Measurements from ENCODE around the gene MT1M.

DNA sequence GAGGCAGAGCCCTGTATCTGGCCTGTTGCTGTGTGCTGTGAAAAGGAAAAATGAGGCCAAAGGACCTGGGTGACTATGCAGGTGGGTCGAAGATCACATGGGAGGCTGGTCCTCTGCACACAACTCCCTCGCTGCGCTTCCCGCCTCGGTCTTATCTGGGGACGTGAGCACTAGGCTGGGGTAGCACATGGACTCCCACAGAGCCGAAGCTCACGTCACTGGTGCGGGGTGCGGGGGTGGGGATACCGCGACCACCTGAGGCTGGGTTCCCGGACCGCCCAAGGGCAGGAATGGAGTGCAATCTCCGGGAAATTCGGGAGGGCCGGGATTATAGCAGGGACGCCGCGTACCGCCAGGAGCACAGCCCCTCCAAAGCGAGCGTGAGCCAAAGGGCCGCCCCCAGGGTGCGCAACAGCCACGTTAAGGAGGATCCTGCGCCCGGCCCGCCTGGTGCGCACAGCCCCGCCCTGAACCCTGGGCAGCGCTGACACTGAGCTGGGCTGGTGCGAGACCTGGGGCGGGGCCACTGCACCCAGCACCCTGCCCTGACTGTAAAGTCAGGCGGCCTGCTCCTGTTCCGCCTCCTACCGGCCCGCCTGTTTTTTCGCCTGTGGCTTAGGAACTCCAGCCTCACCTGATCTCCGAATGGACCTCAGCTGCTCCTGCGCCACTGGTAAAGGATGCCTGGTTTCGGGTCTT, 10.8 kb downstream of the MT1M start:
- TF ChIP-seq, protein P1, sequence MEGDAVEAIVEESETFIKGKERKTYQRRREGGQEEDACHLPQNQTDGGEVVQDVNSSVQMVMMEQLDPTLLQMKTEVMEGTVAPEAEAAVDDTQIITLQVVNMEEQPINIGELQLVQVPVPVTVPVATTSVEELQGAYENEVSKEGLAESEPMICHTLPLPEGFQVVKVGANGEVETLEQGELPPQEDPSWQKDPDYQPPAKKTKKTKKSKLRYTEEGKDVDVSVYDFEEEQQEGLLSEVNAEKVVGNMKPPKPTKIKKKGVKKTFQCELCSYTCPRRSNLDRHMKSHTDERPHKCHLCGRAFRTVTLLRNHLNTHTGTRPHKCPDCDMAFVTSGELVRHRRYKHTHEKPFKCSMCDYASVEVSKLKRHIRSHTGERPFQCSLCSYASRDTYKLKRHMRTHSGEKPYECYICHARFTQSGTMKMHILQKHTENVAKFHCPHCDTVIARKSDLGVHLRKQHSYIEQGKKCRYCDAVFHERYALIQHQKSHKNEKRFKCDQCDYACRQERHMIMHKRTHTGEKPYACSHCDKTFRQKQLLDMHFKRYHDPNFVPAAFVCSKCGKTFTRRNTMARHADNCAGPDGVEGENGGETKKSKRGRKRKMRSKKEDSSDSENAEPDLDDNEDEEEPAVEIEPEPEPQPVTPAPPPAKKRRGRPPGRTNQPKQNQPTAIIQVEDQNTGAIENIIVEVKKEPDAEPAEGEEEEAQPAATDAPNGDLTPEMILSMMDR (conservative IDR thresholded peaks at IDR 0.05; ENCODE audit: low read depth in 2 of 2) = peak; percentile 38 to 51
- TF ChIP-seq POLR2AphosphoS5 (IDR thresholded peaks at IDR 0.05; ENCODE audit: low read depth) (no peak), EZH2phosphoT487 (IDR thresholded peaks at IDR 0.05; ENCODE audit: unreplicated experiment) (no peak), EZH2 (IDR thresholded peaks at IDR 0.05; ENCODE audit: low read depth, unreplicated experiment) (no peak), CREB1 (CRISPR knock-in tag; IDR thresholded peaks at IDR 0.05; ENCODE audit: low read depth) (no peak), NANOG (IDR thresholded peaks at IDR 0.05; ENCODE audit: borderline replicate concordance) (no peak), ZNF331 (CRISPR knock-in tag; IDR thresholded peaks at IDR 0.05; ENCODE audit: low read depth) (no peak), ZNF114 (CRISPR knock-in tag; IDR thresholded peaks at IDR 0.05) (no peak), JUNB (IDR thresholded peaks at IDR 0.05; ENCODE audit: unreplicated experiment) (no peak)
- TF ChIP-seq, protein P2, sequence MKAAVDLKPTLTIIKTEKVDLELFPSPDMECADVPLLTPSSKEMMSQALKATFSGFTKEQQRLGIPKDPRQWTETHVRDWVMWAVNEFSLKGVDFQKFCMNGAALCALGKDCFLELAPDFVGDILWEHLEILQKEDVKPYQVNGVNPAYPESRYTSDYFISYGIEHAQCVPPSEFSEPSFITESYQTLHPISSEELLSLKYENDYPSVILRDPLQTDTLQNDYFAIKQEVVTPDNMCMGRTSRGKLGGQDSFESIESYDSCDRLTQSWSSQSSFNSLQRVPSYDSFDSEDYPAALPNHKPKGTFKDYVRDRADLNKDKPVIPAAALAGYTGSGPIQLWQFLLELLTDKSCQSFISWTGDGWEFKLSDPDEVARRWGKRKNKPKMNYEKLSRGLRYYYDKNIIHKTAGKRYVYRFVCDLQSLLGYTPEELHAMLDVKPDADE (IDR thresholded peaks at IDR 0.05) = no peak
- TF ChIP-seq, protein P3, sequence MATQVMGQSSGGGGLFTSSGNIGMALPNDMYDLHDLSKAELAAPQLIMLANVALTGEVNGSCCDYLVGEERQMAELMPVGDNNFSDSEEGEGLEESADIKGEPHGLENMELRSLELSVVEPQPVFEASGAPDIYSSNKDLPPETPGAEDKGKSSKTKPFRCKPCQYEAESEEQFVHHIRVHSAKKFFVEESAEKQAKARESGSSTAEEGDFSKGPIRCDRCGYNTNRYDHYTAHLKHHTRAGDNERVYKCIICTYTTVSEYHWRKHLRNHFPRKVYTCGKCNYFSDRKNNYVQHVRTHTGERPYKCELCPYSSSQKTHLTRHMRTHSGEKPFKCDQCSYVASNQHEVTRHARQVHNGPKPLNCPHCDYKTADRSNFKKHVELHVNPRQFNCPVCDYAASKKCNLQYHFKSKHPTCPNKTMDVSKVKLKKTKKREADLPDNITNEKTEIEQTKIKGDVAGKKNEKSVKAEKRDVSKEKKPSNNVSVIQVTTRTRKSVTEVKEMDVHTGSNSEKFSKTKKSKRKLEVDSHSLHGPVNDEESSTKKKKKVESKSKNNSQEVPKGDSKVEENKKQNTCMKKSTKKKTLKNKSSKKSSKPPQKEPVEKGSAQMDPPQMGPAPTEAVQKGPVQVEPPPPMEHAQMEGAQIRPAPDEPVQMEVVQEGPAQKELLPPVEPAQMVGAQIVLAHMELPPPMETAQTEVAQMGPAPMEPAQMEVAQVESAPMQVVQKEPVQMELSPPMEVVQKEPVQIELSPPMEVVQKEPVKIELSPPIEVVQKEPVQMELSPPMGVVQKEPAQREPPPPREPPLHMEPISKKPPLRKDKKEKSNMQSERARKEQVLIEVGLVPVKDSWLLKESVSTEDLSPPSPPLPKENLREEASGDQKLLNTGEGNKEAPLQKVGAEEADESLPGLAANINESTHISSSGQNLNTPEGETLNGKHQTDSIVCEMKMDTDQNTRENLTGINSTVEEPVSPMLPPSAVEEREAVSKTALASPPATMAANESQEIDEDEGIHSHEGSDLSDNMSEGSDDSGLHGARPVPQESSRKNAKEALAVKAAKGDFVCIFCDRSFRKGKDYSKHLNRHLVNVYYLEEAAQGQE (IDR thresholded peaks at IDR 0.05; ENCODE audit: unreplicated experiment) = no peak

Measured in GM23338 (cell line).